Measurements from ENCODE around the gene DYNLT2. TPM values are rescaled to one million over a fixed set of nuclear protein-coding genes. Genes with fewer than 3 reads are reported as not detected.

DYNLT2 gene
- total RNA-seq, 2 experiments from 2014 or later, result 2.2 to 2.4 TPM

DNA sequence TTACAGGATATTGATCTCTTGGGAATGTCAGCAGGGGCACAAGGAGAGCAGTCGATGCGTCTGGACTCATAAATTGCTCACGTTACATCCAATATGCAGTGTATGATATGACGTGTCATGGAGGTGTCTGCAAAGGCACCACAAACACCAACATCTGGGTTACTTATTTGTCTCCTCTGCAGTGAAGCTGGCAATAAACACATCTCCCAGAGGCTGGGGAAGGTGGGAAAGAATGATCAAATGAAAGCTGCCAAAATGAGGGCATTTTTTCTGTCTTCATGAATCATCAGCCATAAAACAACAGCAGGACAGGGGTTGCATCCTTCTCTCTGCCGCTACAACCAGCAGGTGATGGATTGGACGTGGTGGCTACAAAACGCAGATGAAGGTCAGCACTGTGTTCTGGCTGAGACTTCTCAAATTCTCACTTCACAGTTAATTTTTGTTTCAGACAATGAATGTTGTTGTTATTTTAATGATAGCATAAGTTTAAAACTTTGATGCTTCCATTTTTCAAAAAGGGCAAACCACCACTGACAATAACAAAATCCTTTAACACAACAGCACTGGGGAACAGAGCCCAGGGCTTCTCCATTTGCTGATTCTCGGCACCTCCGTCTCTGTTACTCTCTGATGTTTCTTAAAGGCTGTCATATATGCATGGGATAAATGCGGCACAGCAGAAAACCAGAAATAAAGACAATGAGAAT, 47.5 kb upstream of the DYNLT2 start:
- Mint-ChIP-seq H3K4me3 (no peak overlapping the region), H3K36me3 (ENCODE audit: low read depth) (no peaks in the 10 kb centered on the region), H3K9me3 (no peaks in the 10 kb centered on the region), H3K27me3 (peaks cover 28% of the 10 kb centered on the region), H3K27ac (no peak overlapping the region), H3K4me1 (ENCODE audit: low read depth) (peaks cover 16% of the 10 kb centered on the region)
- CTCF ChIA-PET, result interaction anchor here (0.7 to 3.7 kb wide), 3 partner anchors 9 to 33 kb away, joined by 3 to 10 read pairs (median 4); no protein-coding TSS in a partner anchor
- intact Hi-C loops (cut with micrococcal nuclease), result loop anchor here (10.0 kb wide), 1 partner anchor 716 kb away; no protein-coding TSS in a partner anchor
- TF ChIP-seq, protein P1, sequence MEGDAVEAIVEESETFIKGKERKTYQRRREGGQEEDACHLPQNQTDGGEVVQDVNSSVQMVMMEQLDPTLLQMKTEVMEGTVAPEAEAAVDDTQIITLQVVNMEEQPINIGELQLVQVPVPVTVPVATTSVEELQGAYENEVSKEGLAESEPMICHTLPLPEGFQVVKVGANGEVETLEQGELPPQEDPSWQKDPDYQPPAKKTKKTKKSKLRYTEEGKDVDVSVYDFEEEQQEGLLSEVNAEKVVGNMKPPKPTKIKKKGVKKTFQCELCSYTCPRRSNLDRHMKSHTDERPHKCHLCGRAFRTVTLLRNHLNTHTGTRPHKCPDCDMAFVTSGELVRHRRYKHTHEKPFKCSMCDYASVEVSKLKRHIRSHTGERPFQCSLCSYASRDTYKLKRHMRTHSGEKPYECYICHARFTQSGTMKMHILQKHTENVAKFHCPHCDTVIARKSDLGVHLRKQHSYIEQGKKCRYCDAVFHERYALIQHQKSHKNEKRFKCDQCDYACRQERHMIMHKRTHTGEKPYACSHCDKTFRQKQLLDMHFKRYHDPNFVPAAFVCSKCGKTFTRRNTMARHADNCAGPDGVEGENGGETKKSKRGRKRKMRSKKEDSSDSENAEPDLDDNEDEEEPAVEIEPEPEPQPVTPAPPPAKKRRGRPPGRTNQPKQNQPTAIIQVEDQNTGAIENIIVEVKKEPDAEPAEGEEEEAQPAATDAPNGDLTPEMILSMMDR (IDR thresholded peaks at IDR 0.05), result no peak
- DNase-seq (no peak), ATAC-seq (no peak)
- POLR2A ChIA-PET, result no interaction called here

DNA sequence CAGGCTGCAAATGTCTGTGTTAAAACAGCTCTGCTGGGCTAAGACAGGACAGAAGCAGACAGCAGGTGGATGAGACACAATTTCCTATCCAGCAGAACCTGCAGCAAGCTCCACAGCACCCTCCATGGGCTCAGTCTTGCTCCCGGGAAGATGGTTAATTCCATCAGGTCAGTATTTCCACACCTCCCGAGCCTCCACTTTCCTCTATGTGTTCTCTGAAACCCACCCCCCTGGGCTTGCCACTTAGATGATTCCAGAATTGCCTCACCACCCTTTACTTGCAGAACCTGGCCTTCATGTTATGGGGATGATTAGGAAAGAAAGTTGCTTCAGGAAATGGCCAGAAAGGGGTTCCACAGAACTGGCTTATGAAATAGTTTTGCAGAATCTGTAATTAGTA, 43.8 kb upstream of the DYNLT2 start:
- Mint-ChIP-seq H3K4me3 (no peak overlapping the region), H3K4me1 (ENCODE audit: low read depth) (peaks cover 5% of the 10 kb centered on the region), H3K27me3 (peaks cover 50% of the 10 kb centered on the region), H3K9me3 (no peaks in the 10 kb centered on the region), H3K27ac (no peak overlapping the region), H3K36me3 (ENCODE audit: low read depth) (no peaks in the 10 kb centered on the region)
- ChIA-PET CTCF (interaction anchor here (0.9 to 1.3 kb wide), 2 partner anchors 12 to 37 kb away, joined by 3 to 4 read pairs; no protein-coding TSS in a partner anchor), POLR2A (no interaction called here)
- TF ChIP-seq, protein P1 (IDR thresholded peaks at IDR 0.05), result no peak
- DNase-seq, result no peak
- no peak for ATAC-seq
- intact Hi-C loops (cut with micrococcal nuclease), result loop anchor here (10.0 kb wide), 1 partner anchor 720 kb away; no protein-coding TSS in a partner anchor

DNA sequence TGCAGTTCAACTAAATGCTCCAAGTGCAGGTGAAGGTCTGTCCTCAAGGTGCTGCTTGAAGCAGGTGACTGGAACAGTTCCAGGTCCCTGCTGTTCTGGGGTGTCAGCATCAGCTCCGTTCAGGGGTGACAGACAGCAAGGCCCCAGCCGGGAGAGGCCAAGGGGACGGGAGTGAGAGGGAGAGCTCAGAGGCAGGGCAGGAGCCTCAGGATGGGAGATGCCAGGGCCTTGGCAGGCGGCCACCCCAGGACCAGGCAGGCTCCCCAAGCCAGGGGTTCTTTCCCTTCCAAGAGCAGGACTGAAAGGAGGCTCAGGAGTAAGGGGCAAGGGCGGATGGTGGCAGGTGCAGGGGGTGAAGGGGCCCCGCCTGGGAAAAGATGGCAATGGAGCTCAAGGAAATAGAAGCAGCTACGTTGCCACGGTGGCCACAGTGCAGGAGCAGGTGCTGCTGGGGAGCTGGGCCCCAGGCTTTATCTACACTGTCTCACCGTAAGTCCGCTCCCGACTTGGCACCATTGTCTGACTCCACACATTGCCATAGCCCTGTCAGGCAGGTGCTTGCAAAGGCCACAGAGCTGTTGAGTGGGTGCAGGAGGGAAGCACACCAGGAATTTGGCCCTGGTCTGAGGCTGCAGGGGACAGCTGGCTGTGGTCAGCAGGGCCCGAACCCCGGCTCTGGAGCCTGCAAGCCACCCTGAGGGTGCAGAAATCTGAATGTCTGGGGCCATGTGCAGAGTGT, 43.1 kb upstream of the DYNLT2 start:
- no peaks in the 10 kb centered on the region for H3K36me3 Mint-ChIP-seq (ENCODE audit: low read depth)
- peaks cover 53% of the 10 kb centered on the region for H3K27me3 Mint-ChIP-seq
- TF ChIP-seq, protein P1 (IDR thresholded peaks at IDR 0.05), result no peak
- no peak for ATAC-seq
- H3K4me3 Mint-ChIP-seq, result no peak overlapping the region
- no peak overlapping the region for H3K27ac Mint-ChIP-seq
- CTCF ChIA-PET, result interaction anchor here (0.9 to 1.0 kb wide), 2 partner anchors 11 to 13 kb away, joined by 3 to 4 read pairs; no protein-coding TSS in a partner anchor
- intact Hi-C loops (cut with micrococcal nuclease), result loop anchor here (10.0 kb wide), 1 partner anchor 720 kb away; no protein-coding TSS in a partner anchor
- POLR2A ChIA-PET, result no interaction called here
- H3K4me1 Mint-ChIP-seq (ENCODE audit: low read depth), result peaks cover 10% of the 10 kb centered on the region
- no peaks in the 10 kb centered on the region for H3K9me3 Mint-ChIP-seq
- DNase-seq, result no peak

DNA sequence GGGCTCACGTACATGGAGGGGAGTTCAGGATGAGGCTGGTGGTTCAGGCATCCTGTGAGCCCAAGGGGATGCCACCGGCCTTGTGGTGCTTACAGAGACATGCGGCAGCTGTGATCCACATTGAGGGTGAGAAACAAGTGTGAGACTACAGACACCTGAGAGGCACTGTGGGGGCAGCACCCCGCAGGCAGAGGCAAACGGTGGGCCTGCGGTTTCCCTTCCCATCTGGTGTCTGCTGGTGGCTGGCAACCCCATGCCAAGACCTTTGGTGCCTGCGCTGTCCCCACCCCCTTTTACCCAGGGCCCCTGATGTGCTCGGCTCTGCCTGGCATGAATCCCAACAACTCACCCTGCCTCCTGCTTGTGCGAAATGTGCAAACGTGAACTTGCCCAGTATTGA, 42.0 kb upstream of the DYNLT2 start:
- Mint-ChIP-seq H3K9me3 (no peaks in the 10 kb centered on the region), H3K27me3 (peaks cover 51% of the 10 kb centered on the region), H3K4me3 (no peak overlapping the region), H3K27ac (no peak overlapping the region), H3K4me1 (ENCODE audit: low read depth) (peaks cover 11% of the 10 kb centered on the region), H3K36me3 (ENCODE audit: low read depth) (no peaks in the 10 kb centered on the region)
- ChIA-PET CTCF (no interaction called here), POLR2A (no interaction called here)
- TF ChIP-seq, protein P1 (IDR thresholded peaks at IDR 0.05), result no peak
- intact Hi-C loops (cut with micrococcal nuclease), result loop anchor here (10.0 kb wide), 1 partner anchor 721 kb away; no protein-coding TSS in a partner anchor
- DNase-seq (no peak), ATAC-seq (no peak)
